ENCODE results near the gene PRR16.

The PRR16 gene

DNA sequence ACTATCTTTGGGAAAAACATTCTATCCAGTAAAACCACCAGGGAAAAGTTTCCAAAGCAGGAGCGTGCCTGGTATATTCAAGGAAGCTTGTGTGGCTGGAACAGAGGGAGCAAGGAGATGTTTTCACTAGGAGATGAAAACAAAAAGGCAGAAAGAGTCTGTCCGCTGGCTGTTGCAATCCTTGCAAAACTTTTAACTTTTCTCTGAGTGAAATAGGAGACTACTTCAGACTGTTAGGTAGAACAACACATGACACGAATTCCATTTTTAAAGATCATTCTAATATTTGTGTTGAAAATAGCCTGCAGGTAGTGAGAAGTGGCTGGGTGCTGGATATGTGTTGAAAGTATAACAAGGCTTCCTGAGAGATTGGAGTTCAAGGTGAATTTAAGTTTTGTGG lies 69.5 kb downstream of the PRR16 start:
- no peaks in the 10 kb centered on the region for H3K27me3 ChIP-seq (ENCODE audit: insufficient read depth, low read length, poor library complexity, severe bottlenecking)
- no peak for TF ChIP-seq EZH2phosphoT487 (IDR thresholded peaks at IDR 0.05; ENCODE audit: borderline replicate concordance)
- H3K4me3 ChIP-seq (ENCODE audit: low read length, poor library complexity, severe bottlenecking) = no peak overlapping the region
- H3K4me1 ChIP-seq (ENCODE audit: insufficient read depth, low read length, poor library complexity, severe bottlenecking) = no peaks in the 10 kb centered on the region
- H2AFZ ChIP-seq (ENCODE audit: low read length) = no peak overlapping the region
- H3K9ac ChIP-seq (ENCODE audit: low read depth, low read length, poor library complexity, severe bottlenecking) = no peak overlapping the region
- no peaks in the 10 kb centered on the region for H3K79me2 ChIP-seq (ENCODE audit: insufficient read depth, low read length)
- no peaks in the 10 kb centered on the region for H3K9me3 ChIP-seq (ENCODE audit: insufficient read depth, low read depth, low read length)
- no peaks in the 10 kb centered on the region for H3K36me3 ChIP-seq (ENCODE audit: insufficient read depth, low read length)
- no peak overlapping the region for H3K4me2 ChIP-seq (ENCODE audit: low read depth, low read length, poor library complexity, severe bottlenecking)
- no peaks in the 10 kb centered on the region for H3K9me2 ChIP-seq (replicated peaks; ENCODE audit: low read depth, low read length)
- no peaks in the 10 kb centered on the region for H3F3A ChIP-seq (ENCODE audit: low read depth)
- H4K20me1 ChIP-seq (ENCODE audit: insufficient read depth, low read length, poor library complexity, severe bottlenecking) = no peaks in the 10 kb centered on the region

DNA sequence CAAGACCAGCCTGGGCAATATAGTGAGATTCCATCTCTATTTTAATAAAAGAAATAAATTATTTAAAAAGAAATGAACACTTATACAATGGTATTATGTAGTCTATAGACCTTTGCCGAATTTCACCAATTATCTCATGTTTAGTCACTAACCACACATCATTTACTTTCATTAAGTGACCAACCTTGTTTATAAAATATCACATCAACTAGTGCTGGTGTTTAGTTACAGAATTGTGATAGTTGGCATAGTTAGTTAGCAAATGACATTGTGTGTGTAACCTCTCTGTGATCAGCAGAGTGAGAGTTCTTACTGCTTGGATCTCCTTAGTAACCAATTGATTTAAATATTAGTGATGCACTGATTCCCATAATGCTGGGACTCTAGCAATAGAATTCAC lies 71.8 kb downstream of the PRR16 start:
- Histone ChIP-seq H3K9ac (ENCODE audit: low read depth, low read length, poor library complexity, severe bottlenecking) (no peak overlapping the region), H3K36me3 (ENCODE audit: insufficient read depth, low read length) (no peaks in the 10 kb centered on the region), H3F3A (ENCODE audit: low read depth) (no peaks in the 10 kb centered on the region), H3K9me2 (replicated peaks; ENCODE audit: low read depth, low read length) (no peaks in the 10 kb centered on the region), H2AFZ (ENCODE audit: low read length) (no peak overlapping the region), H3K4me1 (ENCODE audit: insufficient read depth, low read length, poor library complexity, severe bottlenecking) (no peaks in the 10 kb centered on the region), H3K79me2 (ENCODE audit: insufficient read depth, low read length) (no peaks in the 10 kb centered on the region), H3K9me3 (ENCODE audit: insufficient read depth, low read depth, low read length) (no peaks in the 10 kb centered on the region), H3K27me3 (ENCODE audit: insufficient read depth, low read length, poor library complexity, severe bottlenecking) (no peaks in the 10 kb centered on the region), H3K4me3 (ENCODE audit: low read length, poor library complexity, severe bottlenecking) (no peak overlapping the region), H3K4me2 (ENCODE audit: low read depth, low read length, poor library complexity, severe bottlenecking) (no peak overlapping the region), H4K20me1 (ENCODE audit: insufficient read depth, low read length, poor library complexity, severe bottlenecking) (no peaks in the 10 kb centered on the region)
- no peak for TF ChIP-seq EZH2phosphoT487 (IDR thresholded peaks at IDR 0.05; ENCODE audit: borderline replicate concordance)

DNA sequence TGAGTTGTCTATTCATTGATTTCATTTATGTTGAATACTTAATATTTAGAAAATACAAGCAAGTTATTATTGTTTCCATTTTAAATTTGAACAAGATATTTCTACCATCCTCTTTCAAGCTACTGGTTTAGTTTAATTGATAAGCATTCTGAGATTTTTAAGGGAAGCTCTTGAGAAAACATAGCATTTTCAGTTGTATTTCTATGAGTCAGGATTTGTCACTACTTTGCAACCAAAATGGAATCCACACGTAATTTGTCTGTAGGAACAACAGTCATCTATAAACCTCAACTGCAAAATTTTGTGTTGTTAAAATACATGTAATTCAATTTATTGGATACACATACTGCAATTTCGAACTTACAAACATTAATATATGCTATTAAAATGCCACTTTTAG lies 74.0 kb downstream of the PRR16 start:
- H4K20me1 ChIP-seq (ENCODE audit: insufficient read depth, low read length, poor library complexity, severe bottlenecking) = no peaks in the 10 kb centered on the region
- no peaks in the 10 kb centered on the region for H3K79me2 ChIP-seq (ENCODE audit: insufficient read depth, low read length)
- no peak for TF ChIP-seq EZH2phosphoT487 (IDR thresholded peaks at IDR 0.05; ENCODE audit: borderline replicate concordance)
- TF ChIP-seq, protein P1, sequence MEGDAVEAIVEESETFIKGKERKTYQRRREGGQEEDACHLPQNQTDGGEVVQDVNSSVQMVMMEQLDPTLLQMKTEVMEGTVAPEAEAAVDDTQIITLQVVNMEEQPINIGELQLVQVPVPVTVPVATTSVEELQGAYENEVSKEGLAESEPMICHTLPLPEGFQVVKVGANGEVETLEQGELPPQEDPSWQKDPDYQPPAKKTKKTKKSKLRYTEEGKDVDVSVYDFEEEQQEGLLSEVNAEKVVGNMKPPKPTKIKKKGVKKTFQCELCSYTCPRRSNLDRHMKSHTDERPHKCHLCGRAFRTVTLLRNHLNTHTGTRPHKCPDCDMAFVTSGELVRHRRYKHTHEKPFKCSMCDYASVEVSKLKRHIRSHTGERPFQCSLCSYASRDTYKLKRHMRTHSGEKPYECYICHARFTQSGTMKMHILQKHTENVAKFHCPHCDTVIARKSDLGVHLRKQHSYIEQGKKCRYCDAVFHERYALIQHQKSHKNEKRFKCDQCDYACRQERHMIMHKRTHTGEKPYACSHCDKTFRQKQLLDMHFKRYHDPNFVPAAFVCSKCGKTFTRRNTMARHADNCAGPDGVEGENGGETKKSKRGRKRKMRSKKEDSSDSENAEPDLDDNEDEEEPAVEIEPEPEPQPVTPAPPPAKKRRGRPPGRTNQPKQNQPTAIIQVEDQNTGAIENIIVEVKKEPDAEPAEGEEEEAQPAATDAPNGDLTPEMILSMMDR (conservative IDR thresholded peaks at IDR 0.05; ENCODE audit: low read length) = no peak
- H3K9me3 ChIP-seq (ENCODE audit: insufficient read depth, low read depth, low read length) = no peaks in the 10 kb centered on the region
- H3F3A ChIP-seq (ENCODE audit: low read depth) = no peaks in the 10 kb centered on the region
- H3K9ac ChIP-seq (ENCODE audit: low read depth, low read length, poor library complexity, severe bottlenecking) = no peak overlapping the region
- H3K27me3 ChIP-seq (ENCODE audit: insufficient read depth, low read length, poor library complexity, severe bottlenecking) = no peaks in the 10 kb centered on the region
- H3K4me3 ChIP-seq (ENCODE audit: low read length, poor library complexity, severe bottlenecking) = no peak overlapping the region
- H3K4me2 ChIP-seq (ENCODE audit: low read depth, low read length, poor library complexity, severe bottlenecking) = no peak overlapping the region
- no peaks in the 10 kb centered on the region for H3K9me2 ChIP-seq (replicated peaks; ENCODE audit: low read depth, low read length)
- H3K4me1 ChIP-seq (ENCODE audit: insufficient read depth, low read length, poor library complexity, severe bottlenecking) = no peaks in the 10 kb centered on the region
- H3K36me3 ChIP-seq (ENCODE audit: insufficient read depth, low read length) = no peaks in the 10 kb centered on the region
- H2AFZ ChIP-seq (ENCODE audit: low read length) = no peak overlapping the region

DNA sequence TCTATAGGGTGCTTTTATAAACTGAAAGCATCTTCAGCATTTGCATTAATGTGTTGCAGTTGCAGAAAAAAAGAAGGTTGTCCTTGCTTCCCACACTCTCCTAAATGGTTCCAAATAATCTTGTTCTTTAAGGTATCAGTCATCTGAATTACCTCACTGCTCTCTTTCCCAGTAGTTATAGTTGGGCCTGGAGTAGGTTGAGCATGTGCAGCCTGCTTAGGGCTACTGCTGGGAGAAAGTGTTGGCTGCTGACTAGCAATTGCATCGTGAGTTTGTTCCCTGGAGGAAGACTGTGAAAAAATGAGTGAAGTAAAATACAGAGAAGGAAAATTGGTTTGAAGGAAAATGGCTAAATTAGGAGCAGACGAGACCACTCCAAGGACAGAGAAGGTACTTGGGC lies 74.5 kb downstream of the PRR16 start:
- Histone ChIP-seq H3F3A (ENCODE audit: low read depth) (no peaks in the 10 kb centered on the region), H3K79me2 (ENCODE audit: insufficient read depth, low read length) (no peaks in the 10 kb centered on the region), H3K36me3 (ENCODE audit: insufficient read depth, low read length) (no peaks in the 10 kb centered on the region), H3K4me2 (ENCODE audit: low read depth, low read length, poor library complexity, severe bottlenecking) (no peak overlapping the region), H3K9ac (ENCODE audit: low read depth, low read length, poor library complexity, severe bottlenecking) (no peak overlapping the region), H3K4me3 (ENCODE audit: low read length, poor library complexity, severe bottlenecking) (no peak overlapping the region), H4K20me1 (ENCODE audit: insufficient read depth, low read length, poor library complexity, severe bottlenecking) (no peaks in the 10 kb centered on the region), H3K9me2 (replicated peaks; ENCODE audit: low read depth, low read length) (no peaks in the 10 kb centered on the region), H3K4me1 (ENCODE audit: insufficient read depth, low read length, poor library complexity, severe bottlenecking) (no peaks in the 10 kb centered on the region), H3K27me3 (ENCODE audit: insufficient read depth, low read length, poor library complexity, severe bottlenecking) (no peaks in the 10 kb centered on the region), H3K9me3 (ENCODE audit: insufficient read depth, low read depth, low read length) (no peaks in the 10 kb centered on the region), H2AFZ (ENCODE audit: low read length) (no peak overlapping the region)
- TF ChIP-seq EZH2phosphoT487 (IDR thresholded peaks at IDR 0.05; ENCODE audit: borderline replicate concordance) = no peak
- TF ChIP-seq, protein P1 (conservative IDR thresholded peaks at IDR 0.05; ENCODE audit: low read length) = no peak

Measured in Loucy (cell line).